ENCODE measurements around the gene FKBP10. TPM values are rescaled to one million over a fixed set of nuclear protein-coding genes. Genes with fewer than 3 reads are reported as not detected.

The FKBP10 gene
- total RNA-seq, 3 donors from 2014 or later (not counting 1 experiment from before 2014, with no cell fraction given): 5.6 to 8.8 (median 6.0) TPM

DNA sequence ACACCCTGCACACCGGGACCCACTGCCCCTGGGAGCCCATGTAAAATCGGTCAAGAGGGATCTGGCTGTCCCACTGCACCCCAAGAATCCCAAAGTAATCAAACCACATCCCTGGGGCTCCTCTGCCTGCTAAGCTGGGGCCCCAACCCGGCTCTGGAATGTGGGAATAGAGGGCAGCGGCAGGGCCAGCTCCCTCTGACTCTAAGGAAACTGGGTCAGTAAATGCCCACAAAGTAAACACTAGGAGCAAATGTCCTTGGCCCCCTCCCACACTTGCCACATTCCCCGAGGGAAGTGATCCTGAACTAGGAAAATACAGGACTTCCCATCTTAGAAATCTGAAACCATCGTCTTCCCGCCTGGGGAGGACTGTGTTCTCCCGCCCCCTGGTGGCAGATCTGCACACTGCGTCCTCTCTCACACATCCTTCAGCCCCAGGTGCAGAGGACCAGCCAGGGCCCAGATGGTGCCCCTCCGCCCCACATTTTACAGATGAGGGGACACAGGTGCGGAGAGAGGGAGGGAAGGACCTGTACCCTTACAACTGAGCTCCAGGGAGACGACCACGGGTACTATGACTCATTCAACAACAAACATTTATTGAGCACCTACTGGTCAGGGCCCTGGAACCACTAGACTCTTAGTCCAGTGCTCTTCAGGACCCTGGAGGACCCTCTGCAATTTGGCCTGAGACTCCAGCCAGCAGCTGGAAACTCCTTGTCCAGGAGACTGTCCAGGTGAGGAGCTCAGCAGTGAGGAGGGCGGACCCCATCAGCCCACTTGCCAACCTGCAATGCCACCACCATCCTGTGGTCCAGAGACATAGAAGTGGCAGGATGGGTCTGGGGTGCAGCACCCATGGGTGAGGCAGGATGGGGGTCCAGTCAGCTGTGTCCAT lies 11.2 kb upstream of the FKBP10 start:
- Histone ChIP-seq H3K4me3 (ENCODE audit: low read length) (no peak overlapping the region), H3K27ac (ENCODE audit: low read length) (no peak overlapping the region), H3K27me3 (ENCODE audit: control insufficient read depth, insufficient read depth, low read length) (no peaks in the 10 kb centered on the region), H3K36me3 (ENCODE audit: control insufficient read depth, insufficient read depth, low read length) (no peaks in the 10 kb centered on the region), H3K9me3 (ENCODE audit: control insufficient read depth, insufficient read depth, low read length) (no peaks in the 10 kb centered on the region), H3K4me1 (ENCODE audit: control insufficient read depth, insufficient read depth, low read length) (peaks cover 8% of the 10 kb centered on the region)
- Mint-ChIP-seq H3K27me3 (ENCODE audit: low read depth in 2 of 2) (peaks cover 0 to 2% of the 10 kb centered on the region in 2 donors), H3K4me3 (no peak overlapping the region), H3K9me3 (no peaks in the 10 kb centered on the region), H3K27ac (no peak overlapping the region), H3K4me1 (peaks cover 0 to 7% of the 10 kb centered on the region in 2 donors), H3K36me3 (no peaks in the 10 kb centered on the region)
- intact Hi-C loops (cut with micrococcal nuclease): loop anchor here (1.0 kb wide), 1 partner anchor 63 kb away; no protein-coding TSS in a partner anchor
- TF ChIP-seq, protein P1, sequence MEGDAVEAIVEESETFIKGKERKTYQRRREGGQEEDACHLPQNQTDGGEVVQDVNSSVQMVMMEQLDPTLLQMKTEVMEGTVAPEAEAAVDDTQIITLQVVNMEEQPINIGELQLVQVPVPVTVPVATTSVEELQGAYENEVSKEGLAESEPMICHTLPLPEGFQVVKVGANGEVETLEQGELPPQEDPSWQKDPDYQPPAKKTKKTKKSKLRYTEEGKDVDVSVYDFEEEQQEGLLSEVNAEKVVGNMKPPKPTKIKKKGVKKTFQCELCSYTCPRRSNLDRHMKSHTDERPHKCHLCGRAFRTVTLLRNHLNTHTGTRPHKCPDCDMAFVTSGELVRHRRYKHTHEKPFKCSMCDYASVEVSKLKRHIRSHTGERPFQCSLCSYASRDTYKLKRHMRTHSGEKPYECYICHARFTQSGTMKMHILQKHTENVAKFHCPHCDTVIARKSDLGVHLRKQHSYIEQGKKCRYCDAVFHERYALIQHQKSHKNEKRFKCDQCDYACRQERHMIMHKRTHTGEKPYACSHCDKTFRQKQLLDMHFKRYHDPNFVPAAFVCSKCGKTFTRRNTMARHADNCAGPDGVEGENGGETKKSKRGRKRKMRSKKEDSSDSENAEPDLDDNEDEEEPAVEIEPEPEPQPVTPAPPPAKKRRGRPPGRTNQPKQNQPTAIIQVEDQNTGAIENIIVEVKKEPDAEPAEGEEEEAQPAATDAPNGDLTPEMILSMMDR (IDR thresholded peaks at IDR 0.05): peak; percentile 96
- ATAC-seq: peak; percentile 75 to 95 (median 91)
- DNase-seq: peak; percentile 70 to 87
- WGBS (ENCODE audit: insufficient coverage): 29% methylated on average over 14 of the region's 14 CpGs

DNA sequence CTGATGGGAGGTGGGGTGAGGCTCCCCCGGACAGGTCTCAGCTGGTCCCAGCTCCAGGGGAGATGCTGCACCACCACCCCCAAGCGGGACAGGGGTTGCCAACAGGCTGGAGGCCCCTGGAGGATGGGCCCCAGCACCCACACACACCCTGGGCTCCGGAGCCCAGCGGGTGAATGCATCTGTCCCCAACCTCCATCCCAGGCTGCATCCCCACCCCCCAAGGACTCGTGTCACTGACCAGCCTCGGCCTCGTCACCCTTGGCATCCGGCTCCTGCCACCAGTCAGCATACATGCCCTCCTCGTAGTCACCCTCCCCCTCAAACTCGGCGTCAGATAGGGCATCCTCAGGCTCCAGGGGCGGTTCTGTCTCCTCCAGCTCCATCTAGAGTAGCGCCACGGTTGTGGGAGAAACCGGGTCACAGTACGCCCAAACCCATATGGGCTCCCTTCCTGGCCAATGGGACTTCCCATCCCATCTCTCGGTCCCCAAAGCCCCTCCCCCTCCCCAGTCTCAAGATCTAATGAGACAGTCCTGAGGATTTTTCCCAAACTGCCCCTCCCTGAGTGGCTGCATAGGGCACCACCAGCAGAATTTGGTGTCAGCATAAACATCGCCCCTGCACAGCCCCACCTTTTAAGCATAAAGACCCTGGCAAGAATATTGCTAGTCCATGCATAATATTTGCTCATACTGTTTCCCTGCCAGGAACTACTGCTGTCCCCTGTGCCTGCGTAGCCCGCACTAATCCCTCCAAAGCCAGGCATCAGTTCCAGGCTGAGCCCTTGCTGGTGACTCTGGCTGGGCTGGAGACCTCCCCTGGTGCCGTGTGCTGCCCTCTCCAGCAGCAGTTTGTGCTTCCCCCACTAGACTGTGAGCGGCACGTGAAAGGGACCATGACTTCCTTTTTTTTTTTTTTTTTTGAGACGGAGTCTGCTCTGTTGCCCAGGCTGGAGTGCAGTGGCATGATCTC lies 9.5 kb upstream of the FKBP10 start:
- Mint-ChIP-seq H3K9me3 (no peaks in the 10 kb centered on the region), H3K27me3 (ENCODE audit: low read depth in 2 of 2) (peaks cover 0 to 2% of the 10 kb centered on the region in 2 donors), H3K4me1 (peaks cover 0 to 7% of the 10 kb centered on the region in 2 donors), H3K36me3 (no peaks in the 10 kb centered on the region), H3K27ac (no peak overlapping the region), H3K4me3 (no peak overlapping the region)
- Histone ChIP-seq H3K9me3 (ENCODE audit: control insufficient read depth, insufficient read depth, low read length) (no peaks in the 10 kb centered on the region), H3K36me3 (ENCODE audit: control insufficient read depth, insufficient read depth, low read length) (no peaks in the 10 kb centered on the region), H3K4me3 (ENCODE audit: low read length) (no peak overlapping the region), H3K4me1 (ENCODE audit: control insufficient read depth, insufficient read depth, low read length) (peaks cover 8% of the 10 kb centered on the region), H3K27me3 (ENCODE audit: control insufficient read depth, insufficient read depth, low read length) (no peaks in the 10 kb centered on the region), H3K27ac (ENCODE audit: low read length) (no peak overlapping the region)
- TF ChIP-seq, protein P1 (IDR thresholded peaks at IDR 0.05): no peak
- intact Hi-C loops (cut with micrococcal nuclease): no loop called here
- DNase-seq: no peak
- 67% methylated on average over 24 of the region's 24 CpGs for WGBS (ENCODE audit: insufficient coverage)
- no peak for ATAC-seq

DNA sequence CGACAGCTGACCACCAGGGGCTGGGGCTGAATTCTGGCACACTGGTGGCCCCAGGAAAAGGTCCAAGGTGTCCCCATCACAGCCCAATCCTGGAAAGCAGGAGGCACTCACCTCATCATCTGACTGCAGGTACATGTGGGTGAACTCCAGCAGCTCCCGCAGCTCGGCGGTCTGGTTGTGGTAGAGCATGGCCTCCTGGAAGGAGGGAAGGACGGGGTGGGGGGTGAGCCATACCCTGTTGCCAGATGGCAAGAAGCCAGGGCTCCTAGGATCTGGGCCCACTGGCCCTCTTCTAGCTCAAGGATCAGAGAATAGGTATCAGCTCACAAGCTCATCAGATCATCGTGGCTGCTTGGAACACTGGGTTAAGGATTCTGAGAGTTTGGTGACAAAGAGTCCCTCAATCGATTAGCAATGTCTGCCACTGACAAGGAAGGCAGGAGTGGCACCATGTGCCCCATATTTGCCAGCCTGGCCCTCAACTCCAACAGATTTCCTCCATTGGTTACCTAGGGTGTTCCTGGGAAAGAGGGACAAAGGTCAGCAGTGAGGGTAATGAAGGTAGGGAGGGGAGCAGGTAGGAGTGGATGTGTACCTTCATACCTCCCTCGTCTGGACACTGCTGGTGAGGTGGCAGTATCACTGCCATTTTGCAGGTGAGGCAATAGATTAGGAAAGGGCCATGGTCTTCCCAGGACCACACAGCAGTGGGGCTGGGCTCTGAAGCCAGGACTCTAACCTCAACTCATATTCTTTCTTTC lies 5.9 kb upstream of the FKBP10 start:
- Histone ChIP-seq H3K9me3 (ENCODE audit: control insufficient read depth, insufficient read depth, low read length) (no peaks in the 10 kb centered on the region), H3K27ac (ENCODE audit: low read length) (no peak overlapping the region), H3K27me3 (ENCODE audit: control insufficient read depth, insufficient read depth, low read length) (no peaks in the 10 kb centered on the region), H3K36me3 (ENCODE audit: control insufficient read depth, insufficient read depth, low read length) (no peaks in the 10 kb centered on the region), H3K4me1 (ENCODE audit: control insufficient read depth, insufficient read depth, low read length) (peaks cover 23% of the 10 kb centered on the region), H3K4me3 (ENCODE audit: low read length) (no peak overlapping the region)
- Mint-ChIP-seq H3K4me3 (no peak overlapping the region), H3K36me3 (no peaks in the 10 kb centered on the region), H3K9me3 (no peaks in the 10 kb centered on the region), H3K27ac (no peak overlapping the region), H3K27me3 (ENCODE audit: low read depth in 2 of 2) (no peaks in the 10 kb centered on the region), H3K4me1 (peaks cover 13 to 18% of the 10 kb centered on the region in 2 donors)
- WGBS (ENCODE audit: insufficient coverage): 90% methylated on average over 8 of the region's 8 CpGs
- ATAC-seq: no peak
- intact Hi-C loops (cut with micrococcal nuclease): no loop called here
- DNase-seq: no peak
- TF ChIP-seq, protein P1 (IDR thresholded peaks at IDR 0.05): no peak
